ENCODE results near the gene CACNA2D4. TPM values are rescaled to one million over a fixed set of nuclear protein-coding genes. Genes with fewer than 3 reads are reported as not detected.

Gene CACNA2D4
- total RNA-seq, 4 donors from 2014 or later: 3.3 to 29.1 (median 11.5) TPM

DNA sequence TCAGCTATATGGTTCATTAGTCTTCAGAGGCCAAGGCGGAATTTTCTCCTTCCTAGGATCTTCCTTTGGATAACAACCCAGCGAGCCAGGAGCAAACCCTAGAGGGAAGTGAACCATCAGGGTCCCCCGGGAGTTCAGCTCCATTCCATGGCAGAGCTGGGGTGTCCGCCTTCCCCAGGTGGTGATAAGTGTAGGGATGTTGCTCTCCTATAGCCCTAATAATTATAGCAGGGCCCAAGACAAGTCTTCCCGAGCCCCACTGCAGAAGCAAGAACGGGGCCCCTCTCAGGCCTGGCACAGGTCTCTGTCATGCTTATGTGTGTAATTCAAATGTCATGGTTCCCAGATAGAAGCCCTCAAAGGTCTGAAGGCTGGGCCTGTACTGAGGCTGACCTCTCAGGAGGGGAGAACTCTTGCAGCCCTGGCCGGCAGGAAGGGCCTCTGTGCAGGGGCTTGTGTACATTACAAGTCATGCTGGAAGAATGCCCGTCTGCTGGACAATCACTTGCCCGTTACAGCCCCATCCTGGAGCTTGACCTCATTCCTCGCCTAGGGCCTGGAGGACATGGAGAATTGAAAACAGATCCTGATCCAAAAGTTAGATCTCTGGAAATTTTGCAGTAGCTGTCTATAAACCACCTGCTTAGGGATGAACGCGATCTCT lies 80.8 kb downstream of the CACNA2D4 start:
- TF ChIP-seq, protein P1, sequence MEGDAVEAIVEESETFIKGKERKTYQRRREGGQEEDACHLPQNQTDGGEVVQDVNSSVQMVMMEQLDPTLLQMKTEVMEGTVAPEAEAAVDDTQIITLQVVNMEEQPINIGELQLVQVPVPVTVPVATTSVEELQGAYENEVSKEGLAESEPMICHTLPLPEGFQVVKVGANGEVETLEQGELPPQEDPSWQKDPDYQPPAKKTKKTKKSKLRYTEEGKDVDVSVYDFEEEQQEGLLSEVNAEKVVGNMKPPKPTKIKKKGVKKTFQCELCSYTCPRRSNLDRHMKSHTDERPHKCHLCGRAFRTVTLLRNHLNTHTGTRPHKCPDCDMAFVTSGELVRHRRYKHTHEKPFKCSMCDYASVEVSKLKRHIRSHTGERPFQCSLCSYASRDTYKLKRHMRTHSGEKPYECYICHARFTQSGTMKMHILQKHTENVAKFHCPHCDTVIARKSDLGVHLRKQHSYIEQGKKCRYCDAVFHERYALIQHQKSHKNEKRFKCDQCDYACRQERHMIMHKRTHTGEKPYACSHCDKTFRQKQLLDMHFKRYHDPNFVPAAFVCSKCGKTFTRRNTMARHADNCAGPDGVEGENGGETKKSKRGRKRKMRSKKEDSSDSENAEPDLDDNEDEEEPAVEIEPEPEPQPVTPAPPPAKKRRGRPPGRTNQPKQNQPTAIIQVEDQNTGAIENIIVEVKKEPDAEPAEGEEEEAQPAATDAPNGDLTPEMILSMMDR (IDR thresholded peaks at IDR 0.05; ENCODE audit: low read depth): no peak

DNA sequence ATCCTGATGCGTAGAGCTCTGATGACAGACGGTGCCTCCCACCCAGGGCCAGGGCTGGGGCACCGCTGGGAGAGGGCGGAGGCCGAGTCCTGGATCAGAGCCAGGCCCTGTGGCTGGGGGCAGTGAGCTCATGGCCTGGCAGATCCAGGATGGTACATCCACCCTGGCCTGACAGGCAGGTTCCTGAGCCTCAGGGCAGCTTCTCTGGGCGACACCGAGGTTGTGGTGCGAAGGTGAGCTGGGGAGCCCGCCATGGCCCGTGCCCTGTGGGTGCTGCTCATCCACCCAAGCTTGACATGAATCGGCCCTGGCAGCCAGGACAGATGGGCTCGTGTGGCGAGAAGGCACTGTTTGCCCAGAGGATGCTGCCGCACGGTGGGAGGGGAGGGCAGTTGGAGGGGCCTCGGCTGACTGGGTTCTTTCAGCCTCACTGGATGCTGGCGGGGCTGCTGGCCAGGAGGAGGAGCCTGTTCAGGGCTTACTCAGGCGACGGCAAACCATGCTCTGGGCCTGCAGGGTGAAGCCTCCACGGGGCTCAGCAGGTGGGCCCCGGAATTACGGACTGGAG lies 81.5 kb downstream of the CACNA2D4 start:
- TF ChIP-seq, protein P1 (IDR thresholded peaks at IDR 0.05; ENCODE audit: low read depth): no peak

DNA sequence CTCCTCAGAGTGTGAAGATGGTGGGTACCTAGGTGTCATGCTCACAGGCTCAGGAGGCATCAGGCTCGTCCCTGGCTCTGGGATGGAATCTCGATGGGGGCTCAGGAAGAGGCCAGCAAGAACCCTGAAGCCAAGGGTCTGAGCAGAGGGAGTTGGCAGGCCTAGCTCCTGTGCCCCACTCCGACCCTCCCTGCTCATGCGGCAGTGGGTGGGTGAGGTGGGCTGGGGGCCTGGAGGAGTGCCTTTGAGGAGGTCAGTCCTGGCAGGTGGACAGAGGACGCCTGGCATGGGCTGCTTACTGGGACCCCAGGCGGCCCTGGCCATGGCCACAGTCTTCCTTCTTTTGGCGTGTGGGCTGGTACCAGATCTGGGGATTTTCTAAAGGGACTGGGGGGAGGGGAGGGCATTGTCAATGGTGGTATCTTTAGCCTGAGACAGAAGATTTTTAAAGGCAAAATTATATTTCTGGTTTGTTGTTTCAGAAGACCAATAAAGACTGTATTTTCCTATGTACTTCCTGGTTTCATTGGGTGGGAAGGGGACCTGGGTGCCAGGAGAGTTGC lies 82.1 kb downstream of the CACNA2D4 start:
- TF ChIP-seq, protein P1 (IDR thresholded peaks at IDR 0.05; ENCODE audit: low read depth): no peak

DNA sequence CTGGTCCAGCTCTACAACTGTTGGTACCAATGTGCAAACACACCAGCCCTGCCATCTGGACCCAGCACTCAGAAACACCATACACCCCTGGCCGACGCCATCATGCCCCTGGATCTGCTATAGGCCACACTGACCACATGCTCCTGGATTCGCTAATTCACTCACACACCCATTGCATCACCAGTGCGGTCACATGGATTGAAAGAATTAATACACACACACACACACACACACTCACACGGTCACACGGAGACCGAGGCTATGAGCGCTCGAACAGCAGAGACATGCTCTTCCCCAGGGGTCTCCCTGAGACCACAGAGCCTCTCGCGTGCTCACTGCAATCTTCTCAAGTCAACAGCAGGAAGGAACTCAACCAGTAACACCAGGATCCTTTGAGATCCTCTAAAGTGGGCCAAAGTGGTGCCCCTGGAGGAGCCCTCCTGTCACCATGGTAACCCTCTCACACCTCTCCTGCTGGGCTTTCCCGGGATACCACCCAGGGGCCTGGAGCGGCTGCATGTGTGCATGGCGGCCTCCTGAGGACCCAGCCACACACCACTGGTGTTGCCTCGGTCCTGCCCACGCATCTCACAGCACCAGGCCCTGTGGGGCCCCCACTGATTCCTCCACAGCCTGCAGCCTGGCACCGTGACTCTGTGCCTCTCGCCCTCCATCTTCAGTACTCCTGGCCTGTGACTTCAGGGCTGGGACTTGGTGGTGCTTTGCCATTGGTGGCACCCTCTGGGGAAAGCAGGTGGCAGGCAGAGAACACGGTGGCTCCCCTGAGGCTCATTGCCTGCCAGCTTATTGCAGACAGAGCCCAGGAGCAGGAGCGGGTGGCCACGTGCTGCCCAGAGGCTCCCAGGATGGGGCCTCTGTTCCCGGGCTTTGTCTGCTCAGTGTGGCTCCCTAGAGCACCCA lies 83.0 kb downstream of the CACNA2D4 start:
- TF ChIP-seq, protein P1 (IDR thresholded peaks at IDR 0.05; ENCODE audit: low read depth): no peak

DNA sequence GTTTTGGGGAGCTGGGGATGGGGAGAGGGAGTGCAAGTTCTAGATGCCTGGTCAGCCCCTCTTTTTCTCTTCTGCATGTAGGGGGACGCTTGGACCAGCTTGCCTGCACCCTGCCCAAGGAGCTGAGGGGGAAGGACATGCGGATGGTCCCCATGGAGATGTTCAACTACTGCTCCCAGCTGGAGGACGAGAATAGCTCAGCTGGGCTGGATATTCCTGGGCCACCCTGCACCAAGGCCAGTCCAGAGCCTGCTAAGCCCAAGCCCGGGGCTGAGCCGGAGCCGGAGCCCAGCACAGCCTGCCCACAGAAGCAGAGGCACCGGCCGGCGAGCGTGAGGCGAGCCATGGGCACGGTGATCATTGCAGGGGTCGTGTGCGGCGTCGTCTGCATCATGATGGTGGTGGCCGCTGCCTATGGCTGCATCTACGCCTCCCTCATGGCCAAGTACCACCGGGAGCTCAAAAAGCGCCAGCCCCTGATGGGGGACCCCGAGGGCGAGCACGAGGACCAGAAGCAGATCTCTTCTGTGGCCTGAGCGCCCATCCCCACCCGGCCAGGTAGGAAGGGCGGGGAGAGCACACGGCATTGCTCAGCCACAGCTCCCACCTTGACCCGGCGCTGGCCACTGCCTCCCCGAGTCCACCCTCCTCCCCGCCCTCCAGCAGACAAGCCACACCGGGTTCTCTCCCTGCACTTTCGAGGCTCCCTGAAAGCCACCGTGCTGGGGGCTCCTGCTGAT lies 84.1 kb downstream of the CACNA2D4 start:
- TF ChIP-seq, protein P1 (IDR thresholded peaks at IDR 0.05; ENCODE audit: low read depth): no peak

DNA sequence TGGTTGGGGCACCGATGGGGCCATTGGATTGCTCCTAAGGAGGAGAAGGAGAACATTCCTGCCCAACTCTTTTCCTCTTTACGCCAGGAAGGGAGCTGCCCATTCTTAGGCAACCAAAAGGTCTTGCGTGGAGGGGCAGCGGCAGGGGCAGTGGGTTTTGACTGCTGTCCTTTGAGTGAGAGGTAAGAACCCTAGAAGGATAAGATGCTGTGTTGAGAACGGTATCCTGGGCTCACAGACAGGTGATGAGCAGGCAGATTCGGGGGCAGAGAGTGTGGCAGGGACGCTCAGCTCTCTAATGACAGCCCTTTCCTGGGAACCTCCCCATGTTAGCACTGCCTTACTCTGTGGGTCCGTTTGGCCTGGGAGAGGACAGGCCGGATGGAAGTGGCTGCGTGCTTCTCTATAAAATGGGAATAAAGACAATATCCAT lies 84.8 kb downstream of the CACNA2D4 start:
- TF ChIP-seq, protein P1 (IDR thresholded peaks at IDR 0.05; ENCODE audit: low read depth): no peak
